IgD-negative memory B cell (primary cell): ENCODE data around the gene PTDSS2. TPM values are rescaled to one million over a fixed set of nuclear protein-coding genes. Genes with fewer than 3 reads are reported as not detected.
"Not testable (repeated sequence)": the region's sequence is repeated elsewhere in the genome, so short reads cannot be mapped to it uniquely, and the experiment has no call there.

Experiments used
- H3K27ac Mint-ChIP-seq, 3 donors: one replicate each; pipeline ENCODE4 v1.8.0; 2020 to 2022; ENCODE audit warnings: mild to moderate bottlenecking in 3 of 3, mixed read lengths in 3 of 3, moderate library complexity in 1 of 3
- H3K27me3 Mint-ChIP-seq: one replicate; pipeline ENCODE4 v1.8.0; 2021; ENCODE audit warnings: mixed read lengths
- H3K36me3 Mint-ChIP-seq: one replicate; pipeline ENCODE4 v1.8.0; 2020; ENCODE audit warnings: mild to moderate bottlenecking, mixed read lengths
- H3K4me1 Mint-ChIP-seq, 3 donors: one replicate each; pipeline ENCODE4 v1.8.0; 2020 to 2022; ENCODE audit warnings: mixed read lengths in 3 of 3, mild to moderate bottlenecking in 1 of 3
- H3K4me3 Mint-ChIP-seq, 4 donors: one replicate each; pipeline ENCODE4 v1.8.0; 2020 to 2022; ENCODE audit warnings: mild to moderate bottlenecking in 4 of 4, mixed read lengths in 4 of 4, moderate library complexity in 3 of 4
- H3K9me3 Mint-ChIP-seq, 3 donors: one replicate each; pipeline ENCODE4 v1.8.0; 2020 to 2021; ENCODE audit warnings: mixed read lengths in 3 of 3, mild to moderate bottlenecking in 1 of 3
- polyA plus RNA-seq: library from polyadenylated mRNA; unstranded; fragments of 300-500 nt; fragmentation: Illumina TruSeq; gene quantifications from one replicate; pipeline ENCODE4 v1.2.3, GENCODE V29; 2021

Gene PTDSS2
- polyA plus RNA-seq, 1 donor from 2014 or later, result 10.9 TPM

DNA sequence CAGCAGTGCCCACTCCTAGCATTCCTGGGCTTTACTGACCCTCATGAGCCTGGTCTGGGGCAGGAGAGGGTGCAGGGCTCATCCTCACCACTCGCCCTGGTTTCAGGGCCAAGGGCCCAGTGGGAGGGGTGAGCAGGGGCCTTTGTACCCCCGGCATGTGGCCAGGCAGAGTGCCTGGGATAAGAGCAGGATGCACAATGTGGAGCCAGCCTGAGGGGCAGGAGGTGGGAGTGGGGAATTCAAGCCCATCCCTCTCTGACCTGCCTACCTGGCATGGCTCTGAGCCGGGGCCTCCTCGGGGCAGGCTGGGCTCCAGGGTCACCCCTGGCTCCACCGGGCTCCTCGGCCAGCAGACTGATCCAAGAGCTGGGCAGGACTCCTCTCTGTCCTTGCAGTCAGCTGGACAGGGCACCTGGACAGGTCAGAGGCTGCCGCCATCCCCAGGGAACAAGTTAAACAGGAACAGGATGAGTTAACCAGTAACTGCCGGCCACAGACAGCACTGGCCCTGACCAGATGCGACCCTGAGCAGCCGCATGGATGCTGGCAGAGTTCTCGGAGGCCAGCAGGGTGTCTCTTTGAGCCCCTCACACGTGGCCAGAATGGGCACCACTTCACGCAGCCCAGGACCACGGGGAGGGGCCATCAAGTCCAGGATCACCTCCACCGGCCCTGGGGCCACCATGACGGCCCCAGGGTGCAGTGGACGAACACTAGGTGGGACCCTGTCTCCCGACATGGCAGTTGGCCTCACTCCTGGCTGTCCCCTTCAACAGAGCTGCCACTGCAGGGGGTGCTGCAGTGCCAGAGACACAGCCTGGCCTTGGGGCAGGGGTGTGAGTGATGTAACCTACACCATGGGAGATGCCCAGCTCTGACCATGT is 40.2 kb upstream of the PTDSS2 start:
- Mint-ChIP-seq H3K4me1 (peaks cover 0 to 9% (median 9%) of the 10 kb centered on the region in 3 donors), H3K9me3 (no peaks in the 10 kb centered on the region), H3K36me3 (peaks cover 1% of the 10 kb centered on the region), H3K27me3 (no peaks in the 10 kb centered on the region), H3K4me3 (peak overlapping the region in 1 of 4 donors; percentile 32), H3K27ac (no peak overlapping the region)

DNA sequence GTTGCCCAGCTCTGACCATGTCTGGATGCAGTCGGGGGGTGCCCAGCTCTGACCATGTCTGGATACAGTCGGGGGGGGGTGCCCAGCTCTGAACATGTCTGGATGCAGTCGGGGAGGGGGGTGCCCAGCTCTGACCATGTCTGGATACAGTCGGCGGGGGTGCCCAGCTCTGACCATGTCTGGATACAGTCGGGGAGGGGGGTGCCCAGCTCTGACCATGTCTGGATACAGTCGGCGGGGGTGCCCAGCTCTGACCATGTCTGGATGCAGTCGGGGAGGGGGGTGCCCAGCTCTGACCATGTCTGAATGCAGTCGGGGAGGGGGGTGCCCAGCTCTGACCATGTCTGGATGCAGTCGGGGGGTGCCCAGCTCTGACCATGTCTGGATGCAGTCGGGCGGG is 39.4 kb upstream of the PTDSS2 start:
- H3K4me1 Mint-ChIP-seq, result peaks cover 0 to 12% (median 9%) of the 10 kb centered on the region in 3 donors
- H3K27ac Mint-ChIP-seq, H3K27me3 Mint-ChIP-seq, H3K9me3 Mint-ChIP-seq, H3K36me3 Mint-ChIP-seq, H3K4me3 Mint-ChIP-seq: not testable (repeated sequence)

DNA sequence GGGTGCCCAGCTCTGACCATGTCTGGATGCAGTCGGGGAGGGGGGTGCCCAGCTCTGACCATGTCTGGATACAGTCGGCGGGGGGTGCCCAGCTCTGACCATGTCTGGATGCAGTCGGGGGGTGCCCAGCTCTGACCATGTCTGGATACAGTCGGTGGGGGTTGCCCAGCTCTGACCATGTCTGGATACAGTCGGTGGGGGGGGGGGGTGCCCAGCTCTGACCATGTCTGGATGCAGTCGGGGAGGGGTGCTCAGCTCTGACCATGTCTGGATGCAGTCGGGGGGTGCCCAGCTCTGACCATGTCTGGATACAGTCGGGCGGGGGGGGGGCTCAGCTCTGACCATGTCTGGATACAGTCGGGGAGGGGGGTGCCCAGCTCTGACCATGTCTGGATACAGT is 38.6 kb upstream of the PTDSS2 start:
- H3K4me1 Mint-ChIP-seq, result peaks cover 0 to 18% (median 14%) of the 10 kb centered on the region in 3 donors
- not testable (repeated sequence) for H3K9me3 Mint-ChIP-seq, H3K36me3 Mint-ChIP-seq, H3K27ac Mint-ChIP-seq, H3K27me3 Mint-ChIP-seq, H3K4me3 Mint-ChIP-seq

DNA sequence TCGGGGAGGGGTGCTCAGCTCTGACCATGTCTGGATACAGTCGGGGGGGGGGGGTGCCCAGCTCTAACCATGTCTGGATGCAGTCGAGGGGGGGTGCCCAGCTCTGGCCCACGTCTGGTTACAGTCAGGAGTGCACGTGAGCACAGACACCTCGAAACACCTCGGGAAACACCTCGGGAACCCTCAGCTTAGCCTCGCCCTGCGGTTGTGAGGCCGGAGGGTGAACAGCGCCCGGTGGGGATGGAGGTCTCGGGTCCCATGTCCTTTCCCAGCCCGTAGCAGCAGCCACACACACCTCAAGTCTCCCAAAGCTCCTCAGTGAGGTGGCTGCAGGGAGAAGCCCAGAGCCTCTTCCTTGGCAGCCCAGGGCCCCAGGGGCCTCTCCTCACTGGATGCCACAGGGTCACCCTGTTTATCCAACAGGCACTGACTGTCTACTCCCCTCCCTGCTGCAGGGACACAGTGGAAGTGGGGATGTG is 37.4 kb upstream of the PTDSS2 start:
- Mint-ChIP-seq H3K9me3 (no peaks in the 10 kb centered on the region), H3K27me3 (no peaks in the 10 kb centered on the region), H3K4me1 (peaks cover 0 to 20% (median 14%) of the 10 kb centered on the region in 3 donors), H3K4me3 (peak overlapping the region in 1 of 4 donors; percentile 47), H3K36me3 (no peaks in the 10 kb centered on the region), H3K27ac (no peak overlapping the region)

DNA sequence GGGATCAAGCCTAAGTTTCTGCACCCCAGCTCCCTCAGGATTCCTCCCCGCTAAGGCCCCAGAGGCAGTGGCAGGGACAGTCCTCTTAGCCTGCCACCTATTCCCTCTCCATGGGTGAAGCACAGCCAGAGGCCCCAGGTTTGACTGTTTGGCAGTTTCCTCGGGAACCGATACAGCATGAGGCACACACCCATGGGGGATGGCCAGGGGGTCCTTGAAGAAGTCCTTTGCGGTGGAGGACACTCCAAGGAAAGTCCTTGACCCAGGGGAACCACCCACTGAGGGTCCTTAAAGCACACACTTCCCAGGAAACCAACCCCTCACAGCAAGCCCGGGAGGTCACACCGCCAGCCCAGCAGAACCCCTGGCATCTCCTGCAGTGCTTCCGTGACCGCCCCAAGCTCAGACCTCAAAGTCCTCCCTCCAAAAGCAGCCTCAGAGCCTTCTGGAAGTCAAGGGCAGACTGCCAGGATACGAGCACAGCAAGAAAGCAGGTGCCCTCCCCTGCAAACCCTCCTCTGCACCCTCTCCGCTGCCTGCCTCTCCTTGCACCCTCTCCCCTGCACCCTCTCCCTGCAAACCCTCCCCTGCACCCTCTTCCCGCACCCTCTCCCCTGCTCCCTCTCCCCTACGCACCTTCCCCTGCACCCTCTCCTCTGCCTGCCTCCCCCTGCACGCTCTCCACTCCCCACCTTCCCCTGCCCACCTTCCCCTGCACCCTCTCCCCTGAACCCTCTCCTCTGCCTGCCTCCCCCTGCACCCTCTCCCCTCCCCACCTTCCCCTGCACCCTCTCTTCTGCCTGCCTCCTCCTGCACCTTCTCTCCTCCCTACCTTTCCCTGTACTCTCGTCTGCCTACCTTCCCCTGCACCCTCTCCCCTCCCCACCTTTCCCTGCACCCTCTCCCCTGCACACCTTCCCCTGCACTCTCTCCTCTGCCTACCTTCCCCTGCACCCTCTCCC is 36.7 kb upstream of the PTDSS2 start:
- Mint-ChIP-seq H3K27ac (no peak overlapping the region), H3K27me3 (no peaks in the 10 kb centered on the region), H3K4me3 (peak overlapping the region in 3 of 4 donors; percentile 33 to 87 (median 38)), H3K9me3 (no peaks in the 10 kb centered on the region), H3K36me3 (no peaks in the 10 kb centered on the region), H3K4me1 (peaks cover 0 to 22% (median 14%) of the 10 kb centered on the region in 3 donors)

- Mint-ChIP-seq H3K27ac (peak overlapping the region; percentile 40 to 84 (median 61)), H3K27me3 (no peaks in the 10 kb centered on the region), H3K36me3 (no peaks in the 10 kb centered on the region), H3K4me3 (peak overlapping the region; percentile 24 to 96 (median 93)), H3K9me3 (no peaks in the 10 kb centered on the region), H3K4me1 (peaks cover 0 to 22% (median 14%) of the 10 kb centered on the region in 3 donors)
Measured at GRCh38 chr11:414318-414857, 35.7 kb upstream of the PTDSS2 start.

GRCh38 chr11:415640-416041 is 34.4 kb upstream of the PTDSS2 start:
- peaks cover 0 to 22% (median 12%) of the 10 kb centered on the region in 3 donors for H3K4me1 Mint-ChIP-seq
- peak overlapping the region; percentile 24 to 96 (median 93) for H3K4me3 Mint-ChIP-seq
- no peaks in the 10 kb centered on the region for H3K36me3 Mint-ChIP-seq
- no peaks in the 10 kb centered on the region for H3K27me3 Mint-ChIP-seq
- no peaks in the 10 kb centered on the region for H3K9me3 Mint-ChIP-seq
- peak overlapping the region; percentile 23 to 61 (median 40) for H3K27ac Mint-ChIP-seq

DNA sequence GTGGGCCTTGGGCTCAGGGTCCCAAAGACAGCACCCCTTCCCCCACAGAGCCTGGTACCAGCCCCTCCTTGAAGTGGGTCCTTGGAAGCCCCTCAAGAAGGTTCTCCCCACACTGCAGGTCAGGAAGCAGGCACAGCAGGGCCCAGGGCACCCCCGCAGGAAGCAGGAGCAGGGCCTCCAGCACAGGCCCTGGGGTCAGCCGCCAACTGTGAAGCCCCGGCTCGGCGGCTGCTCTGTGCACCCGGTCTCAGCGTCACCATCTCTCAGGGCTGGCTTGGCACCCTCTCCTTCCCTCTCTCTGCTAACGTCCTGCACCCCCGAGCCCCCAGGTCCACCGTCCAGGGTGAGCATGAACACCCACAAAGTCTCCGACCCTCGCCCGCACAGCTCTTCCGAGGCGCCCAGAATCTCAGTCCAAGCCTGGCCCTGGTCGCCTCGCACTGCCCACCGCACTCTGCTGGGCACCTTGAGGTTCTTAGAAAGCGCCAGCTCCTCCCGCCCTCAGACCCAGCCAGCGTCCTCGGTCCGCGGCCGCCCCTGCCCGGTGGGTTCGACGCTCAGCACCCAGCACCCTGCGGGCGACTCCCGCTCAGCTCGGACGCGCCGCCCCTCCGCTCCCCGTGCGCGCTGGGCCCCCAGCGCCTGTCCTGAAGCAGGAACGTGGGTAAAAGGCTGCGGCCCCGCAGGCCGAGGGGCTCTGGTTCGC is 33.9 kb upstream of the PTDSS2 start:
- peaks cover 0 to 22% (median 12%) of the 10 kb centered on the region in 3 donors for H3K4me1 Mint-ChIP-seq
- H3K36me3 Mint-ChIP-seq, result no peaks in the 10 kb centered on the region
- H3K27me3 Mint-ChIP-seq, result no peaks in the 10 kb centered on the region
- H3K4me3 Mint-ChIP-seq, result peak overlapping the region; percentile 24 to 96 (median 93)
- H3K27ac Mint-ChIP-seq, result peak overlapping the region in 2 of 3 donors; percentile 40 to 61
- no peaks in the 10 kb centered on the region for H3K9me3 Mint-ChIP-seq

DNA sequence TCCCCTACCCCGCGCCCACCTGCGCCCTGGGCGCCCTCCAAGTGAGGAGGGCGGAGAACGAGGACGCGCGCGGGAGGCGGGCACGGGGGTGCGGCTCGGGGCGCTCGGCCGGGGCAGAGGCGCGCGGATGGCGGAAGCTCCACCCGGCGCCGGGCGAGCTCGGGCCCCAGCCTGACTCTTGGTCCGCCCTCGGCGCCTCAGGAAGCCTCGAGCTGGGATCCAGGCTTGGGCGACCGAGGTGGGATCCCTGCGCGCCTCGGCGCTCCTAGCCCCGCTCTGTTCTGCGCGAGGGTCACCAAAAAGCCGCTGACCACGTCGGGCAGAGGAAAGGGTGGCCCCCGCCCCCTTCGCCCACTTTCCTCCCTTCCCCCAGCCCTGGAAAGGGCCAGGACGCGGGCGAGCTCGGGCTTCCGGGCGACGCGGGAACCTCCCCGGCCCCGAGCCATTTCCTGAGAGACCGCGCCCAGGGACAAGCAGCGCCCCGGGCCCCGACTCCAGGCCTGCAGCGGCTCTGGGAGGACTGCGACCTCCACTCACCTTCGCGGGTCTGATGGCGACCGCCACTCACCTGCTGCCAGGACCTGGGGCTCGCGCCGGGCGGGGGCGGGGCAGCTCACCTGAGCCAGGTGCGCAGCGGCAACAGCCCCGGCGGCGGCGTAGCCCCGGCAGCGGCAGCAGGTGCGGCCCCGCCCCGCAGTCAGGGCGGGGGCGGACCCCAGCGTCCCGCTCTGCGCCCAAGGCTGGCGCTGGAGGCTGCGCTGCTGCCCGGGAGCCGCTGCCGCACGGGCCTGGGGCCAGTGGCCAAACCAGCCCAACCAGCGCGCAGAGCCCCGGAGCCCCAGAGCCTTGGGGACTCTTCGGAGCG is 33.1 kb upstream of the PTDSS2 start:
- no peaks in the 10 kb centered on the region for H3K9me3 Mint-ChIP-seq
- H3K27ac Mint-ChIP-seq, result no peak overlapping the region
- no peaks in the 10 kb centered on the region for H3K36me3 Mint-ChIP-seq
- peaks cover 0 to 22% (median 12%) of the 10 kb centered on the region in 3 donors for H3K4me1 Mint-ChIP-seq
- peak overlapping the region; percentile 39 to 93 (median 64) for H3K4me3 Mint-ChIP-seq
- no peaks in the 10 kb centered on the region for H3K27me3 Mint-ChIP-seq

DNA sequence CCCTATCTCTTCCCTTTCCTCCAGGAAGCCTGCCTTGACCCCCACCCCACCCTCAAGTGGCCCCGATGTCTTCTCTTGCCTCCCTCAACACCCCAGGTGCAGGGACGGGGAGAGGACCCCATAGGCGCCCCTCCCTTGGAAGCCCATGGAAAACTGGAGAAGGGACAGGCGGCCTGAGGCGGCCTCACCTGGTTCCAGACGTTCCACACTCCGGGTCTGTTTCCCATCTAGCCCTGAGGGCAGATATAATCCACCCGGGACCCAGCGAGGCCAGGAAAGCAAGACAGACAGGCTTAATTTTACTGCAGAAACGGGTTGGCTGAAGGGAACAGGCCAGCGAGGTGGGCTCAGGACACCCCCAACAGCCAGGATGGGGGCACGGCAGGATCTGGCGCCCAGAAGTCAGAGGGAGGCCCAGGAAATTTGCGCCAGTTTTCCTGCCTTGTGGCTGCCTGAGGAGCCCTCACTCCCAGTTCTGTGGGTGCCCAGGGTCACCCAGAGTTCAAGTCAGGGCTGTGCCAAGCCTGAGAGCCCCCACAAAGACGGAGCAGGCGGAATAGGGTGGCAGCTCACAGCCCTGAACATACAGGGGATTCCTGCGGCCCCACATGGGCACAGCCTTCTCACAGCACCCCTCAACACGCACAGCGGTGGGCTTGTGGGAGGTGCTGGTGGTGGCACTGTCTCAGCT is 32.3 kb upstream of the PTDSS2 start:
- no peaks in the 10 kb centered on the region for H3K36me3 Mint-ChIP-seq
- peak overlapping the region in 1 of 3 donors; percentile 16 for H3K27ac Mint-ChIP-seq
- no peaks in the 10 kb centered on the region for H3K9me3 Mint-ChIP-seq
- H3K4me3 Mint-ChIP-seq, result peak overlapping the region; percentile 57 to 84 (median 74)
- H3K4me1 Mint-ChIP-seq, result peaks cover 0 to 22% (median 12%) of the 10 kb centered on the region in 3 donors
- no peaks in the 10 kb centered on the region for H3K27me3 Mint-ChIP-seq

GRCh38 chr11:418343-419247 is 31.5 kb upstream of the PTDSS2 start:
- Mint-ChIP-seq H3K27ac (no peak overlapping the region), H3K36me3 (peaks cover 1% of the 10 kb centered on the region), H3K4me3 (peak overlapping the region in 3 of 4 donors; percentile 27 to 74 (median 38)), H3K4me1 (peaks cover 0 to 19% (median 10%) of the 10 kb centered on the region in 3 donors), H3K27me3 (no peaks in the 10 kb centered on the region), H3K9me3 (no peaks in the 10 kb centered on the region)
